HepG2 (cell line): ENCODE results near the gene GART. TPM values are rescaled to one million over a fixed set of nuclear protein-coding genes. Genes with fewer than 3 reads are reported as not detected.

ENCODE experiments used
- ASH2L ChIP-seq: fragments of 300-600, 200-600 bp; sonication (generic); IDR thresholded peaks from 2 replicates; pipeline ENCODE4 v1.7.0; 2017; ENCODE audit warnings: low read depth, mild to moderate bottlenecking, moderate library complexity, mixed read lengths, low read length; ENCODE audit not compliant: insufficient read length
- BRCA1 ChIP-seq: sonication (generic); formaldehyde crosslinking; IDR thresholded peaks from 2 replicates; pipeline ENCODE4 v1.4.0; 2020; ENCODE audit warnings: missing genetic modification reagents
- DNMT1 ChIP-seq: sonication (generic); formaldehyde crosslinking; IDR thresholded peaks from 2 replicates; pipeline ENCODE4 v1.5.1; 2020; ENCODE audit warnings: mild to moderate bottlenecking, missing genetic modification reagents
- EZH2 ChIP-seq: conservative IDR thresholded peaks from 2 replicates; pipeline ENCODE4 v1.6.1; 2012; ENCODE audit warnings: mild to moderate bottlenecking, low read depth, low read length, moderate library complexity
- GABPB1 ChIP-seq: IDR thresholded peaks from 2 replicates; pipeline ENCODE4 v1.6.1; 2016; ENCODE audit warnings: mild to moderate bottlenecking, missing genetic modification reagents, moderate library complexity, missing compliant biosample characterization
- HDAC1 ChIP-seq: sonication (generic); formaldehyde crosslinking; IDR thresholded peaks from 2 replicates; pipeline ENCODE4 v1.5.1; 2020; ENCODE audit warnings: mild to moderate bottlenecking, missing genetic modification reagents
- MEIS2 ChIP-seq: sonication (generic); formaldehyde crosslinking; IDR thresholded peaks from 2 replicates; pipeline ENCODE4 v1.9.0; 2021; ENCODE audit warnings: mild to moderate bottlenecking, missing genetic modification reagents
- NFE2 ChIP-seq: sonication (generic); formaldehyde crosslinking; IDR thresholded peaks from 2 replicates; pipeline ENCODE4 v1.4.0; 2020; ENCODE audit warnings: missing genetic modification reagents
- RBAK ChIP-seq: sonication (generic); formaldehyde crosslinking; IDR thresholded peaks from 2 replicates; pipeline ENCODE4 v1.5.1; 2020; ENCODE audit warnings: mild to moderate bottlenecking, missing genetic modification reagents
- REPIN1 ChIP-seq: sonication (generic); formaldehyde crosslinking; IDR thresholded peaks from 2 replicates; pipeline ENCODE4 v1.8.0; 2022; ENCODE audit warnings: missing genetic modification reagents, low read depth, mild to moderate bottlenecking, borderline replicate concordance
- STAT5B ChIP-seq: sonication (generic); formaldehyde crosslinking; IDR thresholded peaks from 2 replicates; pipeline ENCODE4 v1.4.0; 2020; ENCODE audit warnings: missing genetic modification reagents
- ZBTB10 ChIP-seq: sonication (generic); formaldehyde crosslinking; IDR thresholded peaks from 2 replicates; pipeline ENCODE4 v1.4.0; 2020; ENCODE audit warnings: missing genetic modification reagents, borderline replicate concordance
- ZBTB3 ChIP-seq: sonication (generic); formaldehyde crosslinking; IDR thresholded peaks from 2 replicates; pipeline ENCODE4 v1.4.0; 2020; ENCODE audit warnings: low read depth, mild to moderate bottlenecking, moderate library complexity, missing genetic modification reagents, borderline replicate concordance
- ZBTB7A ChIP-seq: sonication (generic); formaldehyde crosslinking; IDR thresholded peaks from 2 replicates; pipeline ENCODE4 v1.8.0; 2022; ENCODE audit warnings: mild to moderate bottlenecking, missing genetic modification reagents
- ZFYVE20 ChIP-seq: sonication (generic); formaldehyde crosslinking; IDR thresholded peaks from 2 replicates; pipeline ENCODE4 v1.8.0; 2023; ENCODE audit warnings: low read depth, mild to moderate bottlenecking, moderate library complexity, missing genetic modification reagents, borderline replicate concordance
- ZNF17 ChIP-seq: sonication (generic); formaldehyde crosslinking; IDR thresholded peaks from 2 replicates; pipeline ENCODE4 v1.5.0; 2020; ENCODE audit warnings: mild to moderate bottlenecking, missing genetic modification reagents
- ZNF205 ChIP-seq: IDR thresholded peaks from 2 replicates; pipeline ENCODE4 v1.6.1; 2018; ENCODE audit warnings: missing biosample characterization, missing genetic modification reagents
- ZNF543 ChIP-seq: sonication (generic); formaldehyde crosslinking; IDR thresholded peaks from 2 replicates; pipeline ENCODE4 v1.4.0; 2020; ENCODE audit warnings: mild to moderate bottlenecking, missing genetic modification reagents
- ZNF558 ChIP-seq: sonication (generic); formaldehyde crosslinking; IDR thresholded peaks from 2 replicates; pipeline ENCODE4 v1.9.0; 2022; ENCODE audit warnings: mild to moderate bottlenecking, missing genetic modification reagents, borderline replicate concordance
- ZNF724P ChIP-seq: sonication (generic); formaldehyde crosslinking; IDR thresholded peaks from 2 replicates; pipeline ENCODE4 v1.8.0; 2022; ENCODE audit warnings: missing genetic modification reagents, borderline replicate concordance
- ZNF891 ChIP-seq: sonication (generic); formaldehyde crosslinking; IDR thresholded peaks from 2 replicates; pipeline ENCODE4 v1.5.0; 2020; ENCODE audit warnings: mild to moderate bottlenecking, missing genetic modification reagents
- ZSCAN30 ChIP-seq: sonication (generic); formaldehyde crosslinking; IDR thresholded peaks from 2 replicates; pipeline ENCODE4 v1.5.0; 2020; ENCODE audit warnings: mild to moderate bottlenecking, missing genetic modification reagents
- polyA plus RNA-seq, 8 experiments: library from polyadenylated mRNA; depleted of rRNA in 3 of 8; stranded (reverse) in 7 of 8; unstranded in 1 of 8; fragments of >200 nt; fragmentation: Illumina TruSeq in 4 of 8; extraction: Trizol in 4 of 8; gene quantifications; 2 replicates each; pipeline versions ENCODE4 v1.2.1 to v1.2.3, GENCODE V29; 2011 to 2016; ENCODE audit warnings: low read depth in 4 of 8, missing spikeins in 1 of 8, mixed read lengths in 1 of 8; ENCODE audit not compliant: insufficient read depth in 1 of 8
- total RNA-seq, 5 experiments: library from RNA; depleted of rRNA; stranded (reverse); fragments of >200 nt; fragmentation: Illumina TruSeq; extraction: Trizol; gene quantifications; 2 replicates each; pipeline ENCODE4 v1.2.3, GENCODE V29; 2016; ENCODE audit warnings: low read depth in 1 of 5
- TF ChIP-seq, protein P1 (sequence below): sonication (generic); formaldehyde crosslinking; IDR thresholded peaks from 2 replicates; pipeline ENCODE4 v1.8.1; 2023; ENCODE audit warnings: missing genetic modification reagents, mild to moderate bottlenecking, borderline replicate concordance
- TF ChIP-seq, protein P2 (sequence below): sonication (generic); formaldehyde crosslinking; IDR thresholded peaks from 2 replicates; pipeline ENCODE4 v1.4.0; 2020; ENCODE audit warnings: missing genetic modification reagents, borderline replicate concordance

The GART gene
- total and polyA plus RNA-seq, 2 of the 13 experiments (the other 11 are each of a cell fraction or from before 2014, with no cell fraction given), result 17.9 to 109 TPM

GRCh38 chr21:33587792-33588484 is 46.0 kb upstream of the GART start (continued):
- no peak for TF ChIP-seq BRCA1
- no peak for TF ChIP-seq RBAK (CRISPR knock-in tag)
- TF ChIP-seq DNMT1 (CRISPR knock-in tag), result no peak
- TF ChIP-seq ZNF17 (CRISPR knock-in tag), result no peak
- peak; percentile 61 for TF ChIP-seq ASH2L
- TF ChIP-seq MEIS2 (CRISPR knock-in tag), result no peak
- TF ChIP-seq ZBTB10 (CRISPR knock-in tag), result no peak
- TF ChIP-seq REPIN1 (CRISPR knock-in tag), result no peak
- TF ChIP-seq ZNF205, result no peak
- TF ChIP-seq ZNF543 (CRISPR knock-in tag), result no peak; the same call in 1 of the 2 replicates
- TF ChIP-seq NFE2 (CRISPR knock-in tag), result no peak
- TF ChIP-seq ZNF724P (CRISPR knock-in tag), result 0 out of 2 replicates have a peak, but pooled peaks have one; percentile 3
- TF ChIP-seq ZBTB7A, result no peak
- 0 out of 2 replicates have a peak, but pooled peaks have one; percentile 4 for TF ChIP-seq GABPB1 (CRISPR knock-in tag)
- no peak for TF ChIP-seq ZNF558 (CRISPR knock-in tag)
- no peak for TF ChIP-seq ZSCAN30 (CRISPR knock-in tag)
- TF ChIP-seq STAT5B, result no peak
- TF ChIP-seq, protein P1, sequence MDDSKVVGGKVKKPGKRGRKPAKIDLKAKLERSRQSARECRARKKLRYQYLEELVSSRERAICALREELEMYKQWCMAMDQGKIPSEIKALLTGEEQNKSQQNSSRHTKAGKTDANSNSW (CRISPR knock-in tag), result no peak
- no peak for TF ChIP-seq EZH2
- TF ChIP-seq ZBTB3, result no peak
- TF ChIP-seq ZFYVE20 (CRISPR knock-in tag), result no peak
- TF ChIP-seq HDAC1 (CRISPR knock-in tag), result 0 out of 2 replicates have a peak, but pooled peaks have one; percentile 1
- 0 out of 2 replicates have a peak, but pooled peaks have one; percentile 21 for TF ChIP-seq ZNF891
- TF ChIP-seq, protein P2, sequence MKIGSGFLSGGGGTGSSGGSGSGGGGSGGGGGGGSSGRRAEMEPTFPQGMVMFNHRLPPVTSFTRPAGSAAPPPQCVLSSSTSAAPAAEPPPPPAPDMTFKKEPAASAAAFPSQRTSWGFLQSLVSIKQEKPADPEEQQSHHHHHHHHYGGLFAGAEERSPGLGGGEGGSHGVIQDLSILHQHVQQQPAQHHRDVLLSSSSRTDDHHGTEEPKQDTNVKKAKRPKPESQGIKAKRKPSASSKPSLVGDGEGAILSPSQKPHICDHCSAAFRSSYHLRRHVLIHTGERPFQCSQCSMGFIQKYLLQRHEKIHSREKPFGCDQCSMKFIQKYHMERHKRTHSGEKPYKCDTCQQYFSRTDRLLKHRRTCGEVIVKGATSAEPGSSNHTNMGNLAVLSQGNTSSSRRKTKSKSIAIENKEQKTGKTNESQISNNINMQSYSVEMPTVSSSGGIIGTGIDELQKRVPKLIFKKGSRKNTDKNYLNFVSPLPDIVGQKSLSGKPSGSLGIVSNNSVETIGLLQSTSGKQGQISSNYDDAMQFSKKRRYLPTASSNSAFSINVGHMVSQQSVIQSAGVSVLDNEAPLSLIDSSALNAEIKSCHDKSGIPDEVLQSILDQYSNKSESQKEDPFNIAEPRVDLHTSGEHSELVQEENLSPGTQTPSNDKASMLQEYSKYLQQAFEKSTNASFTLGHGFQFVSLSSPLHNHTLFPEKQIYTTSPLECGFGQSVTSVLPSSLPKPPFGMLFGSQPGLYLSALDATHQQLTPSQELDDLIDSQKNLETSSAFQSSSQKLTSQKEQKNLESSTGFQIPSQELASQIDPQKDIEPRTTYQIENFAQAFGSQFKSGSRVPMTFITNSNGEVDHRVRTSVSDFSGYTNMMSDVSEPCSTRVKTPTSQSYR, result no peak
